ENCODE results near the gene WDR93.

DNA sequence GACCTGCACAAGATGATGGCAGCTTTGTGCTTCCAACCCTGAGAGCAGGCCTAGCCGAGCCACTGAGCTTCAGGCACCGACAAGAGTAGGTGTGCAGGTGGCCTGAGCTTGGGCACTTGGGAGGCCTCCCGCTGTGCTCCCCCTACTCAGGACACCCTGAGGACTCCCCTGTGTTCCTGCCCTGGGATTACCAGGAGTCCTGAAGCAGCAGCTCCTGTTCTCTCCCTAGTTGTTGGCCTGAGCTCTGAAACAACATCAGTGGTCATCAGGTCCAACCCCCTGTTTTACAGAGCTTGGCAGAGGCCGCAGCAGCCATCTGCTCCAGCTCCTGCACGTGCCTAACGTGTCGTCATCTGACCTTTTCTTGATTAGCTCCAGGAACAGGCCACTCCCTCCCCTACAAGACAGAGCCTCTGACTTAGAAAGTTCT is 77.5 kb downstream of the WDR93 start:
- TF ChIP-seq, protein P1, sequence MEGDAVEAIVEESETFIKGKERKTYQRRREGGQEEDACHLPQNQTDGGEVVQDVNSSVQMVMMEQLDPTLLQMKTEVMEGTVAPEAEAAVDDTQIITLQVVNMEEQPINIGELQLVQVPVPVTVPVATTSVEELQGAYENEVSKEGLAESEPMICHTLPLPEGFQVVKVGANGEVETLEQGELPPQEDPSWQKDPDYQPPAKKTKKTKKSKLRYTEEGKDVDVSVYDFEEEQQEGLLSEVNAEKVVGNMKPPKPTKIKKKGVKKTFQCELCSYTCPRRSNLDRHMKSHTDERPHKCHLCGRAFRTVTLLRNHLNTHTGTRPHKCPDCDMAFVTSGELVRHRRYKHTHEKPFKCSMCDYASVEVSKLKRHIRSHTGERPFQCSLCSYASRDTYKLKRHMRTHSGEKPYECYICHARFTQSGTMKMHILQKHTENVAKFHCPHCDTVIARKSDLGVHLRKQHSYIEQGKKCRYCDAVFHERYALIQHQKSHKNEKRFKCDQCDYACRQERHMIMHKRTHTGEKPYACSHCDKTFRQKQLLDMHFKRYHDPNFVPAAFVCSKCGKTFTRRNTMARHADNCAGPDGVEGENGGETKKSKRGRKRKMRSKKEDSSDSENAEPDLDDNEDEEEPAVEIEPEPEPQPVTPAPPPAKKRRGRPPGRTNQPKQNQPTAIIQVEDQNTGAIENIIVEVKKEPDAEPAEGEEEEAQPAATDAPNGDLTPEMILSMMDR (IDR thresholded peaks at IDR 0.05): no peak
- TF ChIP-seq, protein P2, sequence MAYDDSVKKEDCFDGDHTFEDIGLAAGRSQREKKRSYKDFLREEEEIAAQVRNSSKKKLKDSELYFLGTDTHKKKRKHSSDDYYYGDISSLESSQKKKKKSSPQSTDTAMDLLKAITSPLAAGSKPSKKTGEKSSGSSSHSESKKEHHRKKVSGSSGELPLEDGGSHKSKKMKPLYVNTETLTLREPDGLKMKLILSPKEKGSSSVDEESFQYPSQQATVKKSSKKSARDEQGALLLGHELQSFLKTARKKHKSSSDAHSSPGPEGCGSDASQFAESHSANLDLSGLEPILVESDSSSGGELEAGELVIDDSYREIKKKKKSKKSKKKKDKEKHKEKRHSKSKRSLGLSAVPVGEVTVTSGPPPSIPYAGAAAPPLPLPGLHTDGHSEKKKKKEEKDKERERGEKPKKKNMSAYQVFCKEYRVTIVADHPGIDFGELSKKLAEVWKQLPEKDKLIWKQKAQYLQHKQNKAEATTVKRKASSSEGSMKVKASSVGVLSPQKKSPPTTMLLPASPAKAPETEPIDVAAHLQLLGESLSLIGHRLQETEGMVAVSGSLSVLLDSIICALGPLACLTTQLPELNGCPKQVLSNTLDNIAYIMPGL (CRISPR knock-in tag; IDR thresholded peaks at IDR 0.05; ENCODE audit: borderline replicate concordance): no peak
- TF ChIP-seq POLR2A (IDR thresholded peaks at IDR 0.05; ENCODE audit: low read length) (no peak), POLR2AphosphoS2 (conservative IDR thresholded peaks at IDR 0.05; ENCODE audit: low read length) (no peak), RFX5 (IDR thresholded peaks at IDR 0.05) (no peak), EP300 (IDR thresholded peaks at IDR 0.05) (no peak), MAFK (IDR thresholded peaks at IDR 0.05; ENCODE audit: partially characterized antibody) (no peak)
- TF ChIP-seq, protein P3, sequence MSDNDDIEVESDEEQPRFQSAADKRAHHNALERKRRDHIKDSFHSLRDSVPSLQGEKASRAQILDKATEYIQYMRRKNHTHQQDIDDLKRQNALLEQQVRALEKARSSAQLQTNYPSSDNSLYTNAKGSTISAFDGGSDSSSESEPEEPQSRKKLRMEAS (IDR thresholded peaks at IDR 0.05): no peak
- TF ChIP-seq, protein P4, sequence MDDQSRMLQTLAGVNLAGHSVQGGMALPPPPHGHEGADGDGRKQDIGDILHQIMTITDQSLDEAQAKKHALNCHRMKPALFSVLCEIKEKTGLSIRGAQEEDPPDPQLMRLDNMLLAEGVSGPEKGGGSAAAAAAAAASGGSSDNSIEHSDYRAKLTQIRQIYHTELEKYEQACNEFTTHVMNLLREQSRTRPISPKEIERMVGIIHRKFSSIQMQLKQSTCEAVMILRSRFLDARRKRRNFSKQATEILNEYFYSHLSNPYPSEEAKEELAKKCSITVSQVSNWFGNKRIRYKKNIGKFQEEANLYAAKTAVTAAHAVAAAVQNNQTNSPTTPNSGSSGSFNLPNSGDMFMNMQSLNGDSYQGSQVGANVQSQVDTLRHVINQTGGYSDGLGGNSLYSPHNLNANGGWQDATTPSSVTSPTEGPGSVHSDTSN (IDR thresholded peaks at IDR 0.05): no peak

Data from A549 (cell line).